Ishikawa (cell line): ENCODE results near the gene DTWD2.

ENCODE experiments used
- CEBPB ChIP-seq: IDR thresholded peaks from 2 replicates; pipeline ENCODE4 v1.6.1; 2012
- CREB1 ChIP-seq: IDR thresholded peaks from 2 replicates; pipeline ENCODE4 v1.6.1; 2012; ENCODE audit warnings: low read depth
- EGR1 ChIP-seq: IDR thresholded peaks from 2 replicates; pipeline ENCODE4 v1.6.1; 2012
- EP300 ChIP-seq: IDR thresholded peaks from 2 replicates; pipeline ENCODE4 v1.6.1; 2012; ENCODE audit warnings: borderline replicate concordance
- FOXM1 ChIP-seq: IDR thresholded peaks from 2 replicates; pipeline ENCODE4 v1.6.1; 2012; ENCODE audit warnings: low read depth, borderline replicate concordance
- MAX ChIP-seq: IDR thresholded peaks from 2 replicates; pipeline ENCODE4 v1.6.1; 2012
- NFIC ChIP-seq: IDR thresholded peaks from 2 replicates; pipeline ENCODE4 v1.6.1; 2012
- RAD21 ChIP-seq: IDR thresholded peaks from 2 replicates; pipeline ENCODE4 v1.6.1; 2012; ENCODE audit warnings: low read depth
- TAF1 ChIP-seq: IDR thresholded peaks from 2 replicates; pipeline ENCODE4 v1.6.1; 2012; ENCODE audit warnings: low read depth, mild to moderate bottlenecking
- TCF12 ChIP-seq: IDR thresholded peaks from 2 replicates; pipeline ENCODE4 v1.6.1; 2012; ENCODE audit warnings: low read depth
- TEAD4 ChIP-seq: IDR thresholded peaks from 2 replicates; pipeline ENCODE4 v1.6.1; 2012
- USF1 ChIP-seq: IDR thresholded peaks from 2 replicates; pipeline ENCODE4 v1.6.1; 2012
- YY1 ChIP-seq: IDR thresholded peaks from 2 replicates; pipeline ENCODE4 v1.6.1; 2012; ENCODE audit warnings: low read depth
- ZBTB7A ChIP-seq: IDR thresholded peaks from 2 replicates; pipeline ENCODE4 v1.6.1; 2012; ENCODE audit warnings: low read depth
- TF ChIP-seq, protein P1 (sequence below): IDR thresholded peaks from 2 replicates; pipeline ENCODE4 v1.6.1; 2012; ENCODE audit warnings: low read depth, mild to moderate bottlenecking

The DTWD2 gene

GRCh38 chr5:118882666-118883065 lies 105.7 kb downstream of the DTWD2 start:
- TF ChIP-seq USF1 (no peak), FOXM1 (no peak)

DNA sequence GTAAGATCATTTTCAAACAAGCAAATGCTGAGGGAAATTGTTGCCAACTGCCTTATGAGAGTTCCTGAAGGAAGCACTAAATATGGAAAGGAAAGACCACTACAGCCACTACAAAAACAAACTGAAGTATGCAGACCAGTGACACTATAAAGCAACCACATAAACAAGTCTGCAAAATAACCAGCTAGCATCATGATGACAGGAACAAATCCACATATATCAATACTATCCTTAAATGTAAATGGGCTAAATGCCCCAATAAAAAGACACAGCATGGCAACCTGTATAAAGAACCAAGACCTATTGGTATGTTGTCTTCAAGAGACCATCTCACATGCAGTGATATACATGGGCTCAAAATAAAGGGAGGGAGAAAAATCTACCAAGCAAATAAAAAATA lies 113.2 kb downstream of the DTWD2 start:
- TF ChIP-seq ZBTB7A, result no peak
- TF ChIP-seq YY1, result no peak
- no peak for TF ChIP-seq CREB1
- TF ChIP-seq, protein P1, sequence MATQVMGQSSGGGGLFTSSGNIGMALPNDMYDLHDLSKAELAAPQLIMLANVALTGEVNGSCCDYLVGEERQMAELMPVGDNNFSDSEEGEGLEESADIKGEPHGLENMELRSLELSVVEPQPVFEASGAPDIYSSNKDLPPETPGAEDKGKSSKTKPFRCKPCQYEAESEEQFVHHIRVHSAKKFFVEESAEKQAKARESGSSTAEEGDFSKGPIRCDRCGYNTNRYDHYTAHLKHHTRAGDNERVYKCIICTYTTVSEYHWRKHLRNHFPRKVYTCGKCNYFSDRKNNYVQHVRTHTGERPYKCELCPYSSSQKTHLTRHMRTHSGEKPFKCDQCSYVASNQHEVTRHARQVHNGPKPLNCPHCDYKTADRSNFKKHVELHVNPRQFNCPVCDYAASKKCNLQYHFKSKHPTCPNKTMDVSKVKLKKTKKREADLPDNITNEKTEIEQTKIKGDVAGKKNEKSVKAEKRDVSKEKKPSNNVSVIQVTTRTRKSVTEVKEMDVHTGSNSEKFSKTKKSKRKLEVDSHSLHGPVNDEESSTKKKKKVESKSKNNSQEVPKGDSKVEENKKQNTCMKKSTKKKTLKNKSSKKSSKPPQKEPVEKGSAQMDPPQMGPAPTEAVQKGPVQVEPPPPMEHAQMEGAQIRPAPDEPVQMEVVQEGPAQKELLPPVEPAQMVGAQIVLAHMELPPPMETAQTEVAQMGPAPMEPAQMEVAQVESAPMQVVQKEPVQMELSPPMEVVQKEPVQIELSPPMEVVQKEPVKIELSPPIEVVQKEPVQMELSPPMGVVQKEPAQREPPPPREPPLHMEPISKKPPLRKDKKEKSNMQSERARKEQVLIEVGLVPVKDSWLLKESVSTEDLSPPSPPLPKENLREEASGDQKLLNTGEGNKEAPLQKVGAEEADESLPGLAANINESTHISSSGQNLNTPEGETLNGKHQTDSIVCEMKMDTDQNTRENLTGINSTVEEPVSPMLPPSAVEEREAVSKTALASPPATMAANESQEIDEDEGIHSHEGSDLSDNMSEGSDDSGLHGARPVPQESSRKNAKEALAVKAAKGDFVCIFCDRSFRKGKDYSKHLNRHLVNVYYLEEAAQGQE, result no peak
- no peak for TF ChIP-seq NFIC
- TF ChIP-seq TEAD4, result no peak
- no peak for TF ChIP-seq TAF1
- TF ChIP-seq USF1, result no peak
- no peak for TF ChIP-seq EGR1
- no peak for TF ChIP-seq FOXM1
- no peak for TF ChIP-seq MAX
- no peak for TF ChIP-seq TCF12
- TF ChIP-seq EP300, result no peak
- TF ChIP-seq CEBPB, result no peak
- TF ChIP-seq RAD21, result no peak

DNA sequence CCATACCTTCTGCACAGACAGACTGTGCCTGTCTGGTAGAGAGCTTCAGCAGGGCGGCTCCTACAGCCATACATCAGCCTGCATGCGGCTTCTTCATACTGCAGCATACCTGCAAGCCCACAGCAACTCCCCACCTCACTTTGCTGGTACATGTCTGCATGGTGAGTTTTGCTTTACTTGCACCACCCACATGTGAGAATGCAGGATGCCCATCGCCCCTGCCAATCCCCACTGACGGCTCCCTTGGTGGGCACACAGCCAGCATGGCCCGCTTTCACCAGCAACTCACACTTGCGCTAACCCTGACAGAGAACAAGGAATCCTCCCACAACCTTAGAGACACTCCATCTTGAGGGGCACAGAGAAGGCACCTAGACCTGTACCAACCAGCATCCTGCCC lies 114.9 kb downstream of the DTWD2 start:
- TF ChIP-seq MAX, result no peak
- no peak for TF ChIP-seq TAF1
- TF ChIP-seq TCF12, result no peak
- TF ChIP-seq, protein P1, result no peak
- no peak for TF ChIP-seq CREB1
- no peak for TF ChIP-seq ZBTB7A
- no peak for TF ChIP-seq CEBPB
- no peak for TF ChIP-seq EP300
- TF ChIP-seq RAD21, result no peak

- TF ChIP-seq USF1, result no peak
- no peak for TF ChIP-seq TAF1
- no peak for TF ChIP-seq EP300
- no peak for TF ChIP-seq NFIC
- TF ChIP-seq EGR1, result no peak
- TF ChIP-seq, protein P1, result no peak
- TF ChIP-seq RAD21, result no peak
- no peak for TF ChIP-seq CREB1
- TF ChIP-seq FOXM1, result no peak
- TF ChIP-seq TCF12, result no peak
- TF ChIP-seq YY1, result no peak
- no peak for TF ChIP-seq CEBPB
- TF ChIP-seq TEAD4, result no peak
- TF ChIP-seq ZBTB7A, result no peak
- no peak for TF ChIP-seq MAX
Observed at GRCh38 chr5:118863345-118863744, 125.0 kb downstream of the DTWD2 start.
